Liver (tissue), 3 donors: Measurements from ENCODE around the gene OPA3.

Source experiments
- ATF3 ChIP-seq: IDR thresholded peaks from 2 replicates; pipeline ENCODE4 v1.6.1; 2016; ENCODE audit warnings: antibody characterized with exemption
- CTCF ChIP-seq: fragments of 150-350 bp; IDR thresholded peaks from 2 replicates; pipeline ENCODE4 v1.5.1; 2017; ENCODE audit warnings: improper control_type of control experiment, low read depth, low read length; ENCODE audit not compliant: missing input control
- FOXA1 ChIP-seq: IDR thresholded peaks from 2 replicates; pipeline ENCODE4 v1.6.1; 2016; ENCODE audit warnings: antibody characterized with exemption
- GABPA ChIP-seq, 2 donors: IDR thresholded peaks in 1 of 2; conservative IDR thresholded peaks in 1 of 2; 2 replicates each; pipeline ENCODE4 v1.6.1; 2016; ENCODE audit warnings: antibody characterized with exemption in 2 of 2, mild to moderate bottlenecking in 1 of 2, moderate library complexity in 1 of 2
- JUND ChIP-seq, 2 donors: IDR thresholded peaks; 2 replicates each; pipeline ENCODE4 v1.6.1; 2016; ENCODE audit warnings: antibody characterized with exemption in 2 of 2
- MAX ChIP-seq: IDR thresholded peaks from 2 replicates; pipeline ENCODE4 v1.6.1; 2016; ENCODE audit warnings: antibody characterized with exemption
- RAD21 ChIP-seq, 2 donors: IDR thresholded peaks; 2 replicates each; pipeline ENCODE4 v1.6.1; 2016; ENCODE audit warnings: antibody characterized with exemption in 2 of 2, mild to moderate bottlenecking in 2 of 2
- REST ChIP-seq: IDR thresholded peaks from 2 replicates; pipeline ENCODE4 v1.6.1; 2016; ENCODE audit warnings: antibody characterized with exemption, mild to moderate bottlenecking
- RXRA ChIP-seq, 2 donors: IDR thresholded peaks; 2 replicates each; pipeline ENCODE4 v1.6.1; 2017 to 2018; ENCODE audit warnings: antibody characterized with exemption in 2 of 2, mild to moderate bottlenecking in 1 of 2
- SP1 ChIP-seq: IDR thresholded peaks from 2 replicates; pipeline ENCODE4 v1.6.1; 2018; ENCODE audit warnings: antibody characterized with exemption, mild to moderate bottlenecking
- TAF1 ChIP-seq: conservative IDR thresholded peaks from 2 replicates; pipeline ENCODE4 v1.6.1; 2016; ENCODE audit warnings: antibody characterized with exemption, mild to moderate bottlenecking
- YY1 ChIP-seq: IDR thresholded peaks from 2 replicates; pipeline ENCODE4 v1.6.1; 2016; ENCODE audit warnings: antibody characterized with exemption, mild to moderate bottlenecking
- ZBTB33 ChIP-seq: IDR thresholded peaks from 2 replicates; pipeline ENCODE4 v1.6.1; 2016; ENCODE audit warnings: antibody characterized with exemption
- donor health status: healthy.
- donor health status: healthy.

- TF ChIP-seq CTCF (no peak), TAF1 (no peak), RAD21 (IDR thresholded peaks at IDR 0.05) (no peak), FOXA1 (no peak), ZBTB33 (no peak), ATF3 (no peak), JUND (IDR thresholded peaks at IDR 0.05) (no peak), YY1 (no peak), MAX (no peak), GABPA (IDR thresholded peaks at IDR 0.05 in 1 of 2, conservative IDR thresholded peaks at IDR 0.05 in 1 of 2) (no peak), RXRA (IDR thresholded peaks at IDR 0.05) (no peak), REST (no peak), SP1 (no peak)
Observed at GRCh38 chr19:45531349-45531748, 53.3 kb downstream of the OPA3 start.
